GM21390 (cell line): ENCODE data around the gene AACS.
A peak's percentile ranks its signal among the peaks of the same experiment; 100 is the strongest.
"Not testable (repeated sequence)": the region's sequence is repeated elsewhere in the genome, so short reads cannot be mapped to it uniquely, and the experiment has no call there.

Source experiments
- ATAC-seq: cut with Tn5 transposase; IDR thresholded peaks from one replicate; pipeline ENCODE4 v1.9.1; 2021; ENCODE audit not compliant: unreplicated experiment

The AACS gene, protein sequence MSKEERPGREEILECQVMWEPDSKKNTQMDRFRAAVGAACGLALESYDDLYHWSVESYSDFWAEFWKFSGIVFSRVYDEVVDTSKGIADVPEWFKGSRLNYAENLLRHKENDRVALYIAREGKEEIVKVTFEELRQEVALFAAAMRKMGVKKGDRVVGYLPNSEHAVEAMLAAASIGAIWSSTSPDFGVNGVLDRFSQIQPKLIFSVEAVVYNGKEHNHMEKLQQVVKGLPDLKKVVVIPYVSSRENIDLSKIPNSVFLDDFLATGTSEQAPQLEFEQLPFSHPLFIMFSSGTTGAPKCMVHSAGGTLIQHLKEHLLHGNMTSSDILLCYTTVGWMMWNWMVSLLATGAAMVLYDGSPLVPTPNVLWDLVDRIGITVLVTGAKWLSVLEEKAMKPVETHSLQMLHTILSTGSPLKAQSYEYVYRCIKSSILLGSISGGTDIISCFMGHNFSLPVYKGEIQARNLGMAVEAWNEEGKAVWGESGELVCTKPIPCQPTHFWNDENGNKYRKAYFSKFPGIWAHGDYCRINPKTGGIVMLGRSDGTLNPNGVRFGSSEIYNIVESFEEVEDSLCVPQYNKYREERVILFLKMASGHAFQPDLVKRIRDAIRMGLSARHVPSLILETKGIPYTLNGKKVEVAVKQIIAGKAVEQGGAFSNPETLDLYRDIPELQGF

DNA sequence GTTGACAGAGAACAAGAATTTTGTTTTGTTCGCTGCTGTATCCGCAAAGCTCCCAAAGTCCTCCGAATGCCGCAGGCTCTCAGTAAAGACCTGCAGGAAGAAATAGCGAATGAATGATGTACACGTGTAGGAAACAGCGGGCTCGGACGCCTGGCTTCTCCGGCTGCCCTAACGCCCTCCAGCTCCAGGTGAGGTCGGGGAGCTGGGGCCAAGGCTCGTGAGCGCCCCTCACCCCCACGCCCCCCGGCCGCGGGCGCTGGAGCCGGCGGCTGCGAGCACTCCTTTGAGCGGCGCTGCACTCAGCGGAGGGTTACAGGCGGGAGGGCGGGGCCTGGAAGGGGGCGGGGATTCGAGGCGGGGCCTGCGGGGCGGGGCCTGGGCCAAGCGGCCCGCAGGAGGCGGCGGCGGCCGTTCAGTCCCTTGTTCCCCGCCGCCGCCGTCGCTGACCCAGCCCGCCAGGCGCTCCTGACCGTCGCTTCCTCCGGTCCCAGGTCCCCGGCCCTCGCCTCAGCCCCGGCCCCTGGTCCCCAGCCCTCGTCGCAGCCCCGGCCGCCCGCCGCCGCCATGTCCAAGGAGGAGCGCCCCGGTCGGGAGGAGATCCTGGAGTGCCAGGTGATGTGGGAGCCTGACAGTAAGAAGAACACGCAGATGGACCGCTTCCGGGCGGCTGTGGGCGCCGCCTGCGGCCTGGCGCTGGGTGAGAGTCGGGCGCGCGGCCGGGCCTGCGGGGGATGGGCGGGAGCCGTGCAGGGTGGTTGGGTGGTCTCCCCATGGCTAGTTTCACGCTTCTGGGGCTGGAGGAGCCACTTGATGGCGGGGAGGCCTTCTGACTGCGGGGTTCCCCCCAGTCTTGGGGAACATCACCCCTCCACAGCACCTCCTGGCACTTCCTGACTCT, at the start of gene AACS:
Gene AACS (plus strand): TSS at position 415 of the 898 bp plus-strand sequence. CDS start 150 bp downstream, at position 565.
- ATAC-seq: peak; percentile 89

DNA sequence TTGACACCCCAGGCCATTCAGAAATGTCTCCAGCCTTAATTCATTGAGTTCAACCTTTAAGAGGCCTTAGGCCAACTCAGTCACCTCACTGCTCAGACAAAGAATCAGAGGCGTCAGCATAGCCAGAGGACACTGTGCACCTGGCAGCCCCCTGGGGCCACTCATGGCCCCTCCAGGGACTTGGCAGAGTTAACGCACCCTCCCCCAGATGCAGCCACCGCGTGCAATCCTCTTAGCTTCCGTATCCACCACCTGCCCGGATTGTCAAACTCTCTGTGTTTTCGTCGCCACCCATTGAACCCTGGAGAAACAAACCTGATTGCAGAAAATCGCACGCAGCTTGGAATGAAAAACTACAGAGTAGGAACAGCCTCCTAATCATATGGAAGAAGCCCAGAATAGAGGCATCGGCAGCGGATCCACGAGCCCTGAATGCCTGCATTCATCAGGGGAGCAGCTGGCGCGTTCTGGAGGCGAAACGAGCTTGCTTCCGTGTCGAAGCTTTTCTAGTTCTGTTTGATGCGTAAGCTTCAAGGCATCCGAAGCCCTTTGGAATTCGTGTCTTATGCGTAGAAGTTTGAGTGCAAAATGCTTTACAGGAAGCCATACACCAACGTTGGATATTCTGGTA, 49.4 kb upstream of the AACS start:
- ATAC-seq: no peak

DNA sequence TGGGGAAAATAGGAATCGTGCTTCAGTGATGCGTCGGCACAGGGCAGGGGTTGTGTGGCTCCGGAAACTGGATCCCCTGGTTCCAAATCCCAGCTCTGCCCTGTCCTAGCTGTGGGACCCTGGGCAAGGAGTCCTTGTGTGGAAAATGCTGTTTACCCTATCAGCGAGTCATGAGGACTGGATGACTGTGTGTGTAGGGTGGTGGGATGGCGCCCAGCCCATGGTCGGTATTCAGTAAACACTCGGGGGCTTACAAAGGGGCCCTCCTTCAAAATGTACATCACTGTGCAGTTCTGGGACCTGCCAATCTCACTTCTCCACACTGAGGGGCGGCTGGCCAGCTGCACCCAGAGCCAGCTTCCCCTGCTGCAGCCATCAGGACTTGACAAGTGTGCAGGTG, 47.4 kb upstream of the AACS start:
- no peak for ATAC-seq

DNA sequence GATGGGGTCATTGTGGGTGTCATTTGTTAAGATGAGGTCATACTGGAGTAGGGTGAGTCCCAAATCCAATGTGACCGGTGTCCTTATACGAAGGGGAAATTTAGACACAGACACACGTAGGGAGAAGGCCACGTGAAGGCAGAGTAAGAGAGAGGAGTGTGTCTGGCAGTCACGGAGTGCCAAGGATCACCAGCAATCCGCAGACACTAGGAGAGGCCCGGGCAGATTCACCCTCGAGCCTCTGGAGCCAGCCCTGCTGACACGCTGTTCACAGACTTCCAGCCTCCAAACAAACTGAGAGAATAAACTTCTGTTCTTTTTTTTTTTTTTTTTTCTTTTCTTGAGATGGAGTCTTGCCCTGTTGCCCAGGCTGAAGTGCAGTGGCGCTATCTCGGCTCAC, 46.9 kb upstream of the AACS start:
- ATAC-seq: no peak

DNA sequence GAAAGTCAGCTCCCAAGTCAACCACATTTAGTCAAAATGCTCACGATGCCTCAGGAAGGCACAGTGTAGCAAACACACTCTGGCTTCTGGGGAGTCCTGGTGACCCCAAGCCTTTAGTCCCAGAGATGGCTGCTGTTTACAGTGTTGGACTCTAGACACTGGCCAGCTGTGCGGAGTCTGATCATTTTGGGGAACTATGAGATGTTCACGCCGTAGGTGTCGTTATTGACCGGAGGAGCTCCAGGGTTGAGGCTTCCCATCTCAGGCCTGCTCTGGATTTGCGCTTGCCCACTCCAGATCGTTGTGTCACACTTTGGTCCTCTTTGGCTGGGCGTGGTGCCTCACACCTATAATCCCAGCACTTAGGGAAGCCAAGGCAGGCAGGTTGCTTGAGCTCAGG, 44.1 kb upstream of the AACS start:
- no peak for ATAC-seq

DNA sequence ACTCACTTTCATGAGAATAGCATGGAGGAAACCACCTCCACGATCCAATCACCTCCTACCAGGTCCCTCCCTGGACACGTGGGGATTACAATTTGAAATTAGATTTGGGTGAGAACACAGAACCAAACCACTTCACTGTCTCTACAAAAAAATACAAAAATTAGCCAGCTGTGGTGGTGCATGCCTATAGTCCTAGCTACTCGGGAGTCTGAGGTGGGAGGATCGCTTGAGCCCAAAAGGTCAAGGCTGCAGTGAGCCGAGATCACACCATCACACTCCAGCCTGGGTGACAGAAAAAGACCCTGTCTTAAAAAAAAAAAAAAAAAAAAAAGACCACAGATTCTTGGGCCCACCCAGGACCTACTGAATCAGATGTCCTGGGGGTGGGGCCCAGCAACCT, 43.5 kb upstream of the AACS start:
- ATAC-seq: no peak

DNA sequence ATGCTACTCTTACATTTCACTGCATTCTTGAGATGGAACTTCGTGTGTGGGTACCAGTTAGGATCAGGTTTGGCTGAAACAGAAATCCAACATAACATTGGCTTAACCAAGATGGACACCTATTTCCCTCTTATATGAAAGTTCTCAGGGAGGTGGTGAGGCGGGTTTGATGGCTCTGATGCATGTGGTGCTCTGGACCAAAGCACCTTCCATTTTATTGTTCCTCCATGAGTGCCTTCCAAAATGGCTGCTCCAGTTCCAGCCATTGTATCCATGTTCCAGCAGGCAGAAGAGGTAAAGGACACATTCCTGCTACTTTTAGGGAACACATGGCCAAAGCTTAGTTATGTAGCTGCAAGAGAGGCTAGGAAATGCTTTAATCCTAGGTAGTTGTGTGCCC, 42.2 kb upstream of the AACS start:
- no peak for ATAC-seq

DNA sequence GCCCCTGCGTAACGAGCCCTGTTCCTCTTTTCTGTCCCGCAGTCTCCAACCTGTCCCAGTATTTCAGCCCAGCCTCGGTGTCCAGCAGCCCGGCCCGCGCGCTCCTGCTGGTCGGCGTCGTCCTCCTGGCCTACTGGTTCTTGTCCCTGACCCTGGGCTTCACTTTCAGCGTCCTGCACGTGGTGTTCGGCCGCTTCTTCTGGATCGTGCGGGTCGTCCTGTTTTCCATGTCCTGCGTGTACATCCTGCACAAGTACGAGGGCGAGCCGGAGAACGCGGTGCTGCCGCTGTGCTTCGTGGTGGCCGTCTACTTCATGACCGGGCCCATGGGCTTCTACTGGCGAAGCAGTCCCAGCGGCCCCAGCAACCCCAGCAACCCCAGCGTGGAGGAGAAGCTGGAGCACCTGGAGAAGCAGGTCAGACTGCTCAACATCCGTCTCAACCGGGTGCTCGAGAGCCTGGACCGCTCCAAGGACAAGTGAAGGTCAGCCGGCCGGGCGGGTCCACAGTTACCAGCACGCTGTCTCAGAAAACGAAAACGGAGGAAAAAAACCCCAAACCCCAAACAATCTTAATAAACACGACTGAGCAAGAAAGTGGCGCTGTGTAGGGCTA, 40.2 kb upstream of the AACS start:
- ATAC-seq: no peak

DNA sequence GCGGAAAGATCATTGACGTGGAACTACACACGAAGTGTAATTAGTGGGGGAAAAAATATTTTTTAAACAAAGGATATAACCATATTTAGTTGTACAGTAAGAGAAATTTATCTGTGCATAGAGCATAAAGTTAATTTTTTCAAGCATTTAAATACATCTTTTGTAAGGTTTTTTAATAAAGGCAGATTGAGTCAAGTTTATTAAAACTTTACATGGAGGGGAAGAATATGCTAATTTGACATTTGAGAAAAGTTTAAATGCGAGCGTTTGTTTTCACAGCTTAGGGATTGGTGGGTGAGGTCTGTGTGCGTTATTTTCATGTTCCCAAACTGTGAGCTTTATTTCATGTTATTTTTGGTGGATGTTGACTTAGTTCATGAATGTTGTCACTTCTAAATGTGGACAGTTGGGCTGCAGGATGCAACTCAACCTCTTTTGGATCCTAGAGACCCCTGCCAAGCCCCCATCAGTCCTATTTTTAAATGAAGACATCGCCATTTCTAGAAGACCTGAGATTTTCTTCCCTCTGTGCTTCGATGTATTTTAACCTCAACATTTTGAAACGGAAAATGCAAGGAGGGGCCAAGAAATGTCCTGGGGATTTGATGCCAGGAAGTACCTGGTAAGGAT, 39.5 kb upstream of the AACS start:
- ATAC-seq: no peak

DNA sequence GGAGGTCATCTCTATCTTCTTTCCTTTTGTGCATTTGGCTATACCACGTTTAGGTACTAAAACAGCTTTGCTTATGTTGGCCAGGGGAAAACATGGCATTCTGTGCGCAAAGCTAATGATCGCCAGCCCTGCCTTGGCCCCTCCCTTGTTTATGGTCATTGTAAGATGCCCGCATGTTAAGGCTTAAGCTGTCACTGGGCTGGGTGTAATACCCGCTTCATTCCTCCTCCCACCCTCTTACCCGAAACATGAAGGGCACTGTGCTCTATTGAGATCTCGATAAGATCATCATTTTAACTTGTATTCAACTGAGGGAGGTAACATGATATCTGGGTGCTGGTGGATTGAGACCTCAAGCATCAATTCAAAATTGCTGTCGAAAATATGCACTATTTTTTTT, 37.1 kb upstream of the AACS start:
- ATAC-seq: no peak

DNA sequence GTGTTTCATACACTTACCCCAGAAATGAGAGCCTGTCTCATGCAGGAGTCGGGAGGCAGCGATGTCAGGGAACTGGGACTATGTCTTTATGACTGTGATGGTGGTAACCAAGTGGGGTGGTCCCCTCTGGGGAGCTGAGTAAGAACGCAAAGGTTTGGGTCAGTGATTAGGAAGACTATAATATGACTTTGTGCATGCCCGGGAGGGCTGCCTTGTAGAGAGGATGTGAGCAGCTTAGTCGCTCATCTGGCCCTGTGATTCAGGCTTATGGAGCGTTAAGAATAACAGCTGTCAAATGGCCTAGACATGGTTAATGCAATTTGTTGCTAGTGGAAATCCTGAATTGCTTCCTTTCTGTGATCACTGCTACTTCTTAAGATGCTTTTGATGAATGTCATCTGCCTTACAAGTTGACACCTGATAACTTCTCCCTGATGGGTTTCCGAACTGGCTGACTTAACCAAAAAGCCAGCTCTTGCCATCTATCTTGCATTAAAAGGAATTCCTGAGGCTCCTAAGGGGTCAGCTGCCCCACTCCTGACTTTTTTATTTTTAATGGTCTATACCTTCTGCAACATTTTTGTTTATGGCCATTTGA, 35.4 kb upstream of the AACS start:
- ATAC-seq: no peak

DNA sequence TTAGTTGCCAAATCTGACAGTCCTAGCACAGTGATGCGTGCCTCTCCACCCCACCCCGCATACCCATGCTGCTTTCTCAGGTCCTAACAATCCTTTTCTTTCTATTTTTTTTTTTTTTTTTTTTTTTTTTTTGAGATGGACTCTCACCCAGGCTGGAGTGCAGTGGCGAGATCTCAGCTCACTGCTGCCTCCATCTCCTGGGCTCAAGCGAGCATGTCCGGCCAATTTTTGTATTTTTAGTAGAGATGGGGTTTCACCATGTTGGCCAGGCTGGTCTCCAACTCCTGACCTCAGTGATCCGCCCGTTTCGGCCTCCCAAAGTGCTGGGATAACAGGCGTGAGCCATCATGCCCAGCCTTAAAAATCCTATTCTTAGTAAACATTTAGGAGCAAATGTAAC, 33.8 kb upstream of the AACS start:
- not testable (repeated sequence) for ATAC-seq

DNA sequence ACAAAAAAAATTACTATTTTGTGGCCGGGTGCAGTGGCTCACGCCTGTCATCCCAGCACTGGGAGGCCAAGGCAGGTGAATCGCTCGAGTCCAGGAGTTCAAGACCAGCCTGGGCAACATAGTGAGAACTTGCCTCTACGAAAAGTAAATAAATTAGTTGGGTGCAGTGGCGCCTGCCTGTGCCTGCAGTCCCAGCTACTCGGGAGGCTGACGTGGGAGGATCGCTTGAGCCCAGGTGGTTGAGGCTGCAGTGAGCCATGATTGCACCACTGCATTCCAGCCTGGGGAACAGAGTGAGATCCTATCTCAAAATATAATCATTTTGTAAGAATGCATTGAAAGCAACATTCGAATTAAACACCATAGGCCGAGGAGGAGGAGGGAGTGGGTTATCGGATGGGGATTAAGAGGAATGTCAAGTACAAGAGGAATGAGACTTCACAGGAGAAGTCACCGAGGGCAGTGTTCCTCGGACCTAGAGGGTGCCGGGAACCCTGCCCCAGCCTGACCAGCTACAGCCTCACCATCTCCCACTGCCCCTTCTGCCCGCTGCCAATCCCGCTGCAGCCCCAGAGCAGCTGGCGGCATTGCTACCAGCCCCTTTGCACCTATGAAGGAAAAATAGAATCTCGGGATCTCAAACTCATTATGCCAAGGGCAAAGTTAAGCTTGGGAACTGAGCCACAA, 32.6 kb upstream of the AACS start:
- ATAC-seq: no peak

DNA sequence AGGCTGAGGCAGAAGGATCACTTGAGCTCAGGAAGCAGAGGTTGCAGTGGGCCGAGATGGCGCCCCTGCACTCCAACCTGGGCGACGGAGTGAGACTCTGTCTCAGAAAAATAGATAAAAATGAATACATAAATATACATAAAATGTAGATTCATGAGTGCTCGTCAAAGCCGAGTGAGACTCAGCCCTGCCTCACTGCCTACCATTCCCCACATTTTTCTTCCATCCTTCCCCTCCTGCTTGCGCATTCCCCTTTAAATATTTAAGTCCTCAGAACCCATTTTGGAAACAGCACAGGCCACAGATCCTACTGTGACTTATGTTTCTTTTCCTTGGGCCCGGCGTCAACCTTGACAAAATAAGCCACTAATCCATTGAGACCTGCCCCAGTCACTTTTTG, 31.9 kb upstream of the AACS start:
- ATAC-seq: no peak

DNA sequence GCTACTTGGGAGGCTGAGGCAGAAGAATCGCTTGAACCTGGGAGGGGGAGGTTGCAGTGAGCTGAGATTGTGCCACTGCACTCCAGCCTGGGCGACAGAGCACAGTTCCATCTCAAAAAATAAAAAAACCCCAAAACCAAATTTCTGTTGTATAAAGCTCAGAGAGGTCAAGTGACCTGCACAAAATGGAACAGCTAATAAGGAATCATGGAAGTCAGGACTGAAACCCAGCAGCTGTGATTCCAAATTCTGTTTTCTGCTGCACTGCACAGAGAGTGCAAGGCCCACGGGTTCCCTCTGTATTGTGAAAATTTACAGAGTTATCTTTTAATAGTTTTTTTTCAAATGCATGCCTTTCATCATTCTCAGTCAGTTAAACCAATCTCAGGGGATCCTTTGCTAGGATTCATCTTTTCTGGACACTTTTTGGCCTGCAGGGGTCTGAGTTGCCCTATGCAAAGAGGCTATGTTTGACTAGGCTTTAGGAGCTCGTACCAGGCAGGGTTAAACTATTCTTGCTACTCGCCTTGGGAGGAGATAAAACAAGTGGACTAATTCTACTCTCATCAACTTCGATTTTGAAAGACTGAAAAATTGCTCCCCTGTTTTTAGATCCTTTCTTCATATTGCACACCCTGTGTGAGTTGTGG, 26.1 kb upstream of the AACS start:
- no peak for ATAC-seq

DNA sequence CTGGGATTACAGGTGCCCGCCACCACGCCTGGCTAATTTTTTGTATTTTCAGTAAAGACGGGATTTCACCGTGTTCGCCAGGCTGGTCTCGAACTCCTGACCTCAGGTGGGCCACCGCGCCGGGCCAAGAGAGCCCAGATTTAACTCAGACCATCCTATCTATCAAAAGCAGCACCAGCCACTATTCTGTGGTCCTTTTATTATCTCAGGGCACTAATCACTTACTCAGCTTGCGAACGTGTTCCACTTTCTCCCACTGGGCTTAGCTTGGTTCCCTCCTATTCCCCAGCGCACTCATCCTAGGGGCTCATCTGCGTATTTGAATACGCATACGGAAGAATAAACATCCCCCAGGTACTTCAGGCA, 16.2 kb upstream of the AACS start:
- ATAC-seq: no peak

DNA sequence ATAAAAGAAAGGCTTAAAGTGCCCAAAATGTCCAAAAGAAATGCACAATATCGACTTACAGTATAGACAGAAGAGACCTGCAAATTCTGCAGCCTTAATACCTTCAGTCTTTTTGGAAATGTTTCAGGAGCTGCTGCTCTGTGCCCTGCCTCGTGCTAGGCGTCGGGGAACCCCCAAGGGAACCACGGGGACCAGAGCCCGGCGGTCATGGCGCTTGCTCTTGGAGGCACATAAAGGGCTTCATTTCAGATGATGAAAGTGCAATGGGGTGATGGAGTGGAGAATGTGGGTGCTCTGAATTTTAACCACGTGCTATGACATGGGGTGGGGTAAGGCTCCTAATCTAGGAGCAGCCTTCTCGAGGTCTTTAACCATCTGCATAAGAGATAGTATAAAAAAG, 14.8 kb upstream of the AACS start:
- no peak for ATAC-seq

DNA sequence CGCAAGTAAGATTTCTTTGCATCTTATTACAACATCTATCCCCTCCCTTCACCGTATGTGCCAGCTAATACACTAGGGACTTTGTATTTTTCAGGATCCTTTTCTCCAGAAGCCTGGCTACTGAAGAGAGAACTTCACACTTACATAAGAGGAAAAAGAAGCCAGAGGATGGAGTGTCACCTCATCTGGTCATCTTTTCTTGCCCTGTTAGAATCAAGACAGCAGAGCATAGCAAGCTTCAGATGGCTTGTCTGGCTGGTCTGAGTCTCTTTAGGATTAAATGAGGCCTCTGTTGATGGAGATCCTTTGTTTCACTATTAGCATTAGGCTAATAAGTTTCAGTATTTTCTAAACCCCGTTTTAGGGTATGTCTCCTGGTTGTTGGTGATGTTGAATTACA, 14.4 kb upstream of the AACS start:
- ATAC-seq: no peak

DNA sequence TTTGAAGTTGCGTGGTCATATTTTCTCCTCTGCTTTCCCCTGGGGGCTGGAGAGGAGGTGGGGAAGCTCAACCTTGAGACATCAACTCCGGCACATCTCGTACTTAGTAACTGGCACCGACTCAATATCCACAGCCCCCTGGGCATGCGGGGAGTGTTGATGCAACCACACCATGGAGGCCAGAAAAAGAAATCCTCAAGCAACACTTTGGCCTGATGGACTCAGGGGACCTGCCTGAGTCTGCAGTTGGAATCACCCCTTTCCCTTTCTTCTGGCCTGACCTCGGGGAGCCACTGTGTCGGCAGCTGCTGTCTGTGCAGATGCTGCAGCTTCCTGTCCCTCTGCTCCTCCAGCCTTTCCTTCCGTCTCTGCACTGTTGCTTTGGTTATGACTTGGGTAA, 11.4 kb upstream of the AACS start:
- ATAC-seq: no peak
